HS-5 (cell line): ENCODE data around the gene NEAT1.
A peak's percentile ranks its signal among the peaks of the same experiment; 100 is the strongest.

Source experiments
- DNase-seq: peaks from one replicate; pipeline ENCODE4 v3.0.0-alpha.2; 2012; ENCODE audit warnings: low read depth

NEAT1 gene

DNA sequence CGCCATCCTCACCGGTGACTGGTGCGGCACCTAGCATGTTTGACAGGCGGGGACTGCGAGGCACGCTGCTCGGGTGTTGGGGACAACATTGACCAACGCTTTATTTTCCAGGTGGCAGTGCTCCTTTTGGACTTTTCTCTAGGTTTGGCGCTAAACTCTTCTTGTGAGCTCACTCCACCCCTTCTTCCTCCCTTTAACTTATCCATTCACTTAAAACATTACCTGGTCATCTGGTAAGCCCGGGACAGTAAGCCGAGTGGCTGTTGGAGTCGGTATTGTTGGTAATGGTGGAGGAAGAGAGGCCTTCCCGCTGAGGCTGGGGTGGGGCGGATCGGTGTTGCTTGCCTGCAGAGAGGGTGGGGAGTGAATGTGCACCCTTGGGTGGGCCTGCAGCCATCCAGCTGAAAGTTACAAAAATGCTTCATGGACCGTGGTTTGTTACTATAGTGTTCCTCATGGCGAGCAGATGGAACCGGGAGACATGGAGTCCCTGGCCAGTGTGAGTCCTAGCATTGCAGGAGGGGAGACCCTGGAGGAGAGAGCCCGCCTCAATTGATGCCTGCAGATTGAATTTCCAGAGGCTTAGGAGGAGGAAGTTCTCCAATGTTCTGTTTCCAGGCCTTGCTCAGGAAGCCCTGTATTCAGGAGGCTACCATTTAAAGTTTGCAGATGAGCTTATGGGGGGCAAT, 1.1 kb downstream of the NEAT1 start:
- no peak for DNase-seq

DNA sequence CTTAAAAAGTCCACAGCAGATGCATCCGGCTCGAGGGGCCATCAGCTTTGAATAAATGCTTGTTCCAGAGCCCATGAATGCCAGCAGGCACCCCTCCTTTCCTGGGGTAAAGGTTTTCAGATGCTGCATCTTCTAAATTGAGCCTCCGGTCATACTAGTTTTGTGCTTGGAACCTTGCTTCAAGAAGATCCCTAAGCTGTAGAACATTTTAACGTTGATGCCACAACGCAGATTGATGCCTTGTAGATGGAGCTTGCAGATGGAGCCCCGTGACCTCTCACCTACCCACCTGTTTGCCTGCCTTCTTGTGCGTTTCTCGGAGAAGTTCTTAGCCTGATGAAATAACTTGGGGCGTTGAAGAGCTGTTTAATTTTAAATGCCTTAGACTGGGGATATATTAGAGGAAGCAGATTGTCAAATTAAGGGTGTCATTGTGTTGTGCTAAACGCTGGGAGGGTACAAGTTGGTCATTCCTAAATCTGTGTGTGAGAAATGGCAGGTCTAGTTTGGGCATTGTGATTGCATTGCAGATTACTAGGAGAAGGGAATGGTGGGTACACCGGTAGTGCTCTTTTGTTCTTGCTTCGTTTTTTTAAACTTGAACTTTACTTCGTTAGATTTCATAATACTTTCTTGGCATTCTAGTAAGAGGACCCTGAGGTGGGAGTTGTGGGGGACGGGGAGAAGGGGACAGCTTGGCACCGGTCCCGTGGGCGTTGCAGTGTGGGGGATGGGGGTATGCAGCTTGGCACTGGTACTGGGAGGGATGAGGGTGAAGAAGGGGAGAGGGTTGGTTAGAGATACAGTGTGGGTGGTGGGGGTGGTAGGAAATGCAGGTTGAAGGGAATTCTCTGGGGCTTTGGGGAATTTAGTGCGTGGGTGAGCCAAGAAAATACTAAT, 1.9 kb downstream of the NEAT1 start:
- DNase-seq = peak; percentile 29

GRCh38 chr11:65425105-65425970, 2.7 kb downstream of the NEAT1 start:
- peak; percentile 53 for DNase-seq

GRCh38 chr11:65425971-65426838, 3.6 kb downstream of the NEAT1 start:
- DNase-seq = peak; percentile 62

- DNase-seq = peak; percentile 73
Measured at GRCh38 chr11:65426839-65427690, 4.5 kb downstream of the NEAT1 start.

- peak; percentile 86 for DNase-seq
Measured at GRCh38 chr11:65427691-65428577, 5.3 kb downstream of the NEAT1 start.

GRCh38 chr11:65428578-65429067, 6.0 kb downstream of the NEAT1 start:
- no peak for DNase-seq

GRCh38 chr11:65429068-65429681, 6.6 kb downstream of the NEAT1 start:
- DNase-seq = peak; percentile 77

DNA sequence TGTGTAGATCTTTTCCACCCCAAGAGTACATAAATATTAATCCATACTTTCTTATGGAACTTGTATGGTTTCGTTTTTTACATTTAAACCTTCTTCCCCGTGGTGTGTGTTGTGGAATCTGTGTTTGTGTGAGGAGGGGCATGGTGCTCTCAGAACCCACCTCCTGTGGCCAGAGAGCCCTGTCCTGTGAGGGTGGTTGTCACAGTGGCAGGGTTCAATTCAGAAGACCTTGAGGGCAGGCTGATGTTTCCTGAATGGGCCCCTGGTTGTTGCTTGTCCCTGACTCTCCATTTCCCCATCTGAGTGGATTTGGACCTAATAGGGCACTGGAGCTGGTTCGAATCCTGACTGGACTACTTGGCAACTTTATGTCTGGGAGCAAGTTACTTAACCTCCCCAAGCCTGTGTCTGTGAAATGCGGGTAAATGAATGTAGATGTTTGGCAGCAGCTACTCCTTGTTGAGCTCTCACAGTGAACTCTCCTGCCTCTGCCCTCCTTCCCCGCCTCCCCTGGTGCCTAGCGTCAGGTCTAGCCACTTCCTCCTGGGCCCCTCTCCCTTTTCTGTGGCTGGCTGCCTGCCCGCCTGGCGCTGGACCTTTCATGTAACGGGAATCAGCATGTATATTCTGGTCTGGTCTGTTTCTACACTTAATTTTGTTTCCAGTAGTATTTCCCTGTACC, 7.3 kb downstream of the NEAT1 start:
- DNase-seq = peak; percentile 60

GRCh38 chr11:65430406-65431217, 8.0 kb downstream of the NEAT1 start:
- peak; percentile 56 for DNase-seq

- DNase-seq = no peak
Measured at GRCh38 chr11:65431451-65432099, 9.0 kb downstream of the NEAT1 start.

DNA sequence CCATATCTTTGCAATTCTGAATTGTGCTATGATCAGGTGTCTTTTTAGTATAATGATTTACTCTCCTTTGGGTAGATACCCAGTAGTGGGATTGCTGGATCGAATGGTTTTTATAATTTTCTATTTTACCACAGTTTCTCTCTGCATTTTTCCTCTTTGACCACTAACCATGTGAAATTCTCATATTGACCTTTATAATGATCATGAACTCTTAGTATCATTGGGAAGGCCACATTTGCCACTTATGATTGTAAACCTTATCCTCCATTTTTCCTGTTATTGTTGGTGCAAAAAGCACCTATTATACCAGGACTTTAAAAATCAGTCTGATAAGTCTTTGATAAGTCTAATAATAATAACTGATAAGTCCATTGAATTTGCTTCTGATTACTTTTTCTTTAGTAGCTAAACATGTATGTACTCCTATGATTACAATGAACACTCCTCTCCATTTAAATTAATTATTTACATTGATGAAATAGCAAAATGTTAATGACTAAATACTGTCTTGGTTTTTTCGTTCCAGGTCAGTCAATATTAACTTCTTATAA, 9.6 kb downstream of the NEAT1 start:
- DNase-seq = no peak

DNA sequence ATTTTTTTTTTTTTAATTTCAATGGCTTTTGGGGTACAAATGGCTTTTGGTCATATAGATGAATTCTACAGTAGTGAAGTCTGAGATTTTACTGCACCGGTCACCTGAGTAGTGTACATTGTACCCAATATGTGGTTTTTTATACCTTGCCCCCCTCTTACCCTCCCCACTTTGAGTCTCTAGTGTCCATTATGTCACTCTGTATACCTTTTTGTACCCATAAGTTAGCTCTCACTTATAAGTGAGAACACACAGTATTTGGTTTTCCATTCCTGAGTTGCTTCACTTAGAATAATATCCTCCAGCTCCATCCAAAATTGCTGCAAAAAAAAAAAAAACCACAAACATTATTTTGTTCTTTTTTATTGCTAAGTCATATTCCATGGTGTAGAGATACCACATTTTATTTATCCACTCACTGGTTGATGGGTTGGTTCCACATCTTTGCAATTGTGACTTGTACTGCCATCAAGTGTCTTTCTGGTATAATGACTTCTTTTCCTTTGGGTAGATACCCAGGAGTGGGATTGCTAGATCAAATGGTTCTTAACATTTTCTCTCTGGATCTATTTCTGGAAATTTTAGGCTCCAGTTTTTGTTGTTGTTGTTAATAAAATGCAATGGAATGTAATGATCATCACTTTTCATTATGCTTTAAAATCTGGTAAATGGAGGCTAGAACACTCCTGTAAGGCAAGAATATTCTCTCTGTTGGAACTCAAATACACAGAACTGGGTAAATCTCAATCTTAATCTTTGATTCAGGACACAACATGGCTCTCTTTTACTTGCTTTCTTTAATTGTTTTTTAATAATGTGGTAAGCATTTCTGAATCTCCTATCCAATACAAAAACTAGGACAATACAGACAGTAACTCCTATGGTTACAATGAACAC, 10.3 kb downstream of the NEAT1 start:
- DNase-seq = peak; percentile 22

- DNase-seq = no peak
Measured at GRCh38 chr11:65433657-65434056, 11.1 kb downstream of the NEAT1 start.

GRCh38 chr11:65434057-65434666, 11.6 kb downstream of the NEAT1 start:
- DNase-seq = no peak
